OCI-LY7 (cell line): ENCODE results near the gene FMN1. TPM values are rescaled to one million over a fixed set of nuclear protein-coding genes. Genes with fewer than 3 reads are reported as not detected.

Source experiments
- BruUV-seq: library from RNA; stranded (reverse); fragments of 400-500 nt; replicated peaks from 2 replicates; lab custom pipeline; 2021; lab: Mats Ljungman, UMichigan
- CTCF ChIA-PET: fragments of 300-600 bp; sonication (Branson Sonifier 250); formaldehyde crosslinking; loops from one replicate; lab custom pipeline; 2022; ENCODE audit warnings: antibody characterized with exemption; ENCODE audit not compliant: unreplicated experiment; lab: Charles Lee
- POLR2A ChIA-PET: fragments of 300-600 bp; sonication (Branson Sonifier 250); formaldehyde crosslinking; loops from one replicate; lab custom pipeline; 2022; ENCODE audit warnings: antibody characterized with exemption; lab: Charles Lee
- DNase-seq: peaks from one replicate; pipeline ENCODE4 v3.0.0-alpha.2; 2015; ENCODE audit warnings: low spot score
- H2AFZ ChIP-seq: fragments of 200-600 bp; sonication (generic), shearing (Covaris generic); 2 replicates; pipeline ENCODE4 v1.6.1; 2014; ENCODE audit warnings: mild to moderate bottlenecking, antibody characterized with exemption, low read length, moderate library complexity
- H3K27ac ChIP-seq: fragments of 200-600 bp; sonication (generic); 2 replicates; pipeline ENCODE4 v1.5.1; 2014; ENCODE audit warnings: mixed run types, low read depth, mild to moderate bottlenecking, moderate library complexity, low read length, inconsistent platforms; ENCODE audit not compliant: poor library complexity, severe bottlenecking
- H3K36me3 ChIP-seq: fragments of 200-600 bp; sonication (generic); 2 replicates; pipeline ENCODE4 v1.6.1; 2014; ENCODE audit warnings: mild to moderate bottlenecking, antibody characterized with exemption, low read length, moderate library complexity, mixed read lengths; ENCODE audit not compliant: insufficient read depth
- H3K4me1 ChIP-seq: fragments of 200-600 bp; sonication (generic); 2 replicates; pipeline ENCODE4 v1.5.1; 2014; ENCODE audit warnings: mild to moderate bottlenecking, low read length; ENCODE audit not compliant: insufficient read depth, poor library complexity, severe bottlenecking
- H3K4me2 ChIP-seq: fragments of 200-600 bp; sonication (generic); 2 replicates; pipeline ENCODE4 v1.6.1; 2014; ENCODE audit warnings: mild to moderate bottlenecking, low read length
- H3K4me3 ChIP-seq: fragments of 200-600 bp; sonication (generic); 2 replicates; pipeline ENCODE4 v1.5.1; 2014; ENCODE audit warnings: mild to moderate bottlenecking, low read depth, low read length; ENCODE audit not compliant: poor library complexity, severe bottlenecking
- H3K79me2 ChIP-seq: fragments of 200-600 bp; sonication (generic); 2 replicates; pipeline ENCODE4 v1.6.1; 2016; ENCODE audit warnings: low read depth, mild to moderate bottlenecking, low read length, moderate library complexity, mixed read lengths; ENCODE audit not compliant: insufficient read depth
- H3K9me2 ChIP-seq: fragments of 200-600 bp; sonication (generic); 2 replicates; pipeline ENCODE4 v1.6.1; 2016; ENCODE audit warnings: mild to moderate bottlenecking, low read length, mixed read lengths; ENCODE audit not compliant: insufficient read depth
- H3K9me3 ChIP-seq: fragments of 200-600 bp; sonication (generic); 2 replicates; pipeline ENCODE4 v1.6.1; 2014; ENCODE audit warnings: mild to moderate bottlenecking, mixed run types, low read length, mixed read lengths
- H4K20me1 ChIP-seq: fragments of 200-600 bp; sonication (generic); 2 replicates; pipeline ENCODE4 v1.6.1; 2014; ENCODE audit warnings: mild to moderate bottlenecking, antibody characterized with exemption, low read length, moderate library complexity, mixed read lengths; ENCODE audit not compliant: insufficient read depth
- EZH2phosphoT487 ChIP-seq: fragments of 200-600 bp; sonication (generic); IDR thresholded peaks from 2 replicates; pipeline ENCODE4 v1.6.1; 2018; ENCODE audit warnings: low read depth, borderline replicate concordance, mild to moderate bottlenecking, mixed run types, antibody characterized with exemption, low read length, moderate library complexity, mixed read lengths
- intact Hi-C: fragments of 100-400 bp; cut with micrococcal nuclease; formaldehyde crosslinking; loops from one replicate; pipeline ENCODE4 v1.10.0; 2022; ENCODE audit not compliant: unreplicated experiment
- total RNA-seq, 2 experiments: library from RNA; depleted of rRNA in 1 of 2; stranded (reverse); fragments of >200 nt in 1 of 2; shearing (Covaris generic) in 1 of 2; gene quantifications; 2 replicates each; pipeline ENCODE4 v1.2.3, GENCODE V29; 2014 to 2022
- TF ChIP-seq, protein P1 (sequence below): fragments of 200-600 bp; sonication (generic); conservative IDR thresholded peaks from 2 replicates; pipeline ENCODE4 v1.5.1; 2014; ENCODE audit warnings: mild to moderate bottlenecking, antibody characterized with exemption, low read length, moderate library complexity, mixed read lengths

FMN1 gene
- total RNA-seq, 2 experiments from 2014 or later, result 3.2 to 4.2 TPM

DNA sequence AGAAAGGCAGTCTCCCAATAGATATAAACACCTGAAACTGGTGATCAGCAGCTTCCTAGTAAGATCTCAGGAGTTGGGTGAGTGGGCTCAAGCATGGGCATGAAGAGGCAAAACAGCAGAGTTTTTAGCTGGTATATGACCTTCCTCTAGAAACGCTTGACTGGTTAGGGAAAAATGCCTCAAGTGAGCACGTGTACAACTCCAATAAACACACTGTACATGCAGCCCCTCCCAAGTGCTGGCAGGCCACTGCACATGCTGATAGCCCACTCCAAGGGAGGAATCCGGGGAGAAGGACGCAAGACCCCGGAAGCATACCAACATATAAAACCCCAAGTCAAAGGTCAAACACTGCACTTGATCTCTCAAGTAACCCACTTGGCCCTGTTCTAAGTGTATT lies 143.0 kb downstream of the FMN1 start:
- Histone ChIP-seq H3K4me2 (no peak overlapping the region), H3K9me3 (peaks cover 19% of the 10 kb centered on the region; the same call in 1 of the 2 replicates), H4K20me1 (no peaks in the 10 kb centered on the region), H3K9me2 (no peaks in the 10 kb centered on the region), H3K27ac (no peak overlapping the region), H3K36me3 (no peaks in the 10 kb centered on the region), H2AFZ (no peak overlapping the region), H3K4me1 (no peaks in the 10 kb centered on the region), H3K4me3 (no peak overlapping the region), H3K79me2 (no peaks in the 10 kb centered on the region)
- CTCF ChIA-PET, result no interaction called here
- TF ChIP-seq EZH2phosphoT487, result no peak
- TF ChIP-seq, protein P1, sequence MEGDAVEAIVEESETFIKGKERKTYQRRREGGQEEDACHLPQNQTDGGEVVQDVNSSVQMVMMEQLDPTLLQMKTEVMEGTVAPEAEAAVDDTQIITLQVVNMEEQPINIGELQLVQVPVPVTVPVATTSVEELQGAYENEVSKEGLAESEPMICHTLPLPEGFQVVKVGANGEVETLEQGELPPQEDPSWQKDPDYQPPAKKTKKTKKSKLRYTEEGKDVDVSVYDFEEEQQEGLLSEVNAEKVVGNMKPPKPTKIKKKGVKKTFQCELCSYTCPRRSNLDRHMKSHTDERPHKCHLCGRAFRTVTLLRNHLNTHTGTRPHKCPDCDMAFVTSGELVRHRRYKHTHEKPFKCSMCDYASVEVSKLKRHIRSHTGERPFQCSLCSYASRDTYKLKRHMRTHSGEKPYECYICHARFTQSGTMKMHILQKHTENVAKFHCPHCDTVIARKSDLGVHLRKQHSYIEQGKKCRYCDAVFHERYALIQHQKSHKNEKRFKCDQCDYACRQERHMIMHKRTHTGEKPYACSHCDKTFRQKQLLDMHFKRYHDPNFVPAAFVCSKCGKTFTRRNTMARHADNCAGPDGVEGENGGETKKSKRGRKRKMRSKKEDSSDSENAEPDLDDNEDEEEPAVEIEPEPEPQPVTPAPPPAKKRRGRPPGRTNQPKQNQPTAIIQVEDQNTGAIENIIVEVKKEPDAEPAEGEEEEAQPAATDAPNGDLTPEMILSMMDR, result no peak
- POLR2A ChIA-PET, result no interaction called here
- intact Hi-C loops, result no loop called here
- BruUV-seq, result no TSS peak
- DNase-seq, result no peak

DNA sequence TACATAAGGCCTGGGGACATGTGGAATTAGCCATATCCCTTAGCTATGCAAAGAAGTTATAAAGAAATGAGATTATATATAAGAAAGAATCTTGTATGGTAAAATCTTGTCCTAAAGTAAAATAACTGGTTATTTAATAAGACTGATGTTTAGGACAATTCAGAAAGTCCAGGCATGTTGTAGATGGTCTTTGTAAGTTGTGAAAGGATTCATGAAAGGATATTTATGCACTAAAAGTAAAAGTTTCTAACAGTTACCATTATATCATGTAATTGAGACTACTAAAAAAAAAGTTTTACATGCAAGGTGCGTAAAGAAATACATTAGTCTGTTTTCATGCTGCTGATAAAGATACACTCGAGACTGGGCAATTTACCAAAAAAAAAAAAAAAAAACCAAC lies 146.3 kb downstream of the FMN1 start:
- H3K4me2 ChIP-seq, result no peak overlapping the region
- ChIA-PET POLR2A (interaction anchor here (0.5 kb wide), 1 partner anchor 25 kb away, joined by 3 read pairs; no protein-coding TSS in a partner anchor), CTCF (no interaction called here)
- no peak overlapping the region for H3K27ac ChIP-seq
- H3K36me3 ChIP-seq, result no peaks in the 10 kb centered on the region
- H2AFZ ChIP-seq, result no peak overlapping the region
- H3K9me2 ChIP-seq, result no peaks in the 10 kb centered on the region
- no TSS peak for BruUV-seq
- no peaks in the 10 kb centered on the region for H3K4me1 ChIP-seq
- DNase-seq, result peak; percentile 41
- intact Hi-C loops, result no loop called here
- no peaks in the 10 kb centered on the region for H3K79me2 ChIP-seq
- peaks cover 19% of the 10 kb centered on the region; the same call in 1 of the 2 replicates for H3K9me3 ChIP-seq
- H3K4me3 ChIP-seq, result no peak overlapping the region
- no peaks in the 10 kb centered on the region for H4K20me1 ChIP-seq
- TF ChIP-seq, protein P1, result no peak
- no peak for TF ChIP-seq EZH2phosphoT487

DNA sequence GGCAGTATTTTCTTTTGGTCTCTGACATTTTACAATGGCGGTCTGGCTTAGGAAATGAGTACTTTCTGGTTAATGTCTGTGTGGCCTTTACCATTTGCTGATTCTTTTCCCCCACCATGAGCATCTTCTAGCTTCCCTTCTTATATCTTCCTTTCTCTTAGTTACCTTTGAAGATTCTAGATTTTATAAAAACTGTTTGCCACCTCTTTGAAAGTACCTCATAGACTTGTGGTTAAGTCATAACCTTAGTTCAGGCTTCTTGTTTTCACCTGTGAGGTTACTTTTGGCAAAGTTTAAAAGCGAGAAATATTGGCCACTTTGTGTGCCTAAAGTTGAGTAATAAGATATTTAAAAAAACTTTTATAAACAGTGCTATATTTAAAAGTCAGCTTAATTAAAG lies 147.4 kb downstream of the FMN1 start:
- Histone ChIP-seq H3K27ac (no peak overlapping the region), H3K4me1 (no peaks in the 10 kb centered on the region), H4K20me1 (no peaks in the 10 kb centered on the region), H3K9me3 (peaks cover 19% of the 10 kb centered on the region; the same call in 1 of the 2 replicates), H3K79me2 (no peaks in the 10 kb centered on the region), H3K36me3 (no peaks in the 10 kb centered on the region), H3K9me2 (no peaks in the 10 kb centered on the region), H2AFZ (no peak overlapping the region), H3K4me2 (no peak overlapping the region), H3K4me3 (no peak overlapping the region)
- CTCF ChIA-PET, result no interaction called here
- TF ChIP-seq EZH2phosphoT487, result no peak
- TF ChIP-seq, protein P1, result no peak
- no TSS peak for BruUV-seq
- DNase-seq, result no peak
- POLR2A ChIA-PET, result no interaction called here
- intact Hi-C loops, result no loop called here
